ENCODE data around the gene CTCFL.

The CTCFL gene

DNA sequence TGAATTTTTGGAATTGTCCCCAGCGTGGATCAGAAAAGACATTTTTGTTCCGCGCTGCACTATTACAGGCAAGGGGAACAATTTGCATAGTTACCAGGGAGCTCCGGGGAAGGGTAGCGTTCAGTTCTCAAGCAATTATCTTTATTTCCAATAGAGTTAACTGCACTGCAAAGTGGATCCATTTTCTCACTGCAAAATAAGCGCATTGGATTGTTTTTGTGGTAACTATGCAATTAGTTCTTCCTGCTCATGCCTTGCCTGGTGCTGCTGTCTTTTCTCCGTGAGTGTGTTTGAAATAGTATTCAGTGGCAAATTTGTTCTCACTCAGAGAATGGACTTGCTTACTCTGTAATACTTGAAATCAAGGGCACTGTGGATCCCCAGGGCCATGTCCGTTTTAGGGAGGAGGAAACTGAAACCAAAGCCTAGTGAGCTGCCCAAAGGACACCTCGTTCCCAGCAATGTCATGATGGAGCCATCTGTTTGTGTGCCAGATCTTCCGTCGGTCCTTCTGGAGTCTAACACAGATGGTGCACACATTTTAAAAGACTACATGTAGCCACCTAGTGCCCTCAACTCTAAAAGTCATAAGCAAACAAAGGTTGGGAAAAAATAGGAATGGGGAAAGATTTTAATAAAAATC lies 28.6 kb upstream of the CTCFL start:
- DNase-seq (ENCODE audit: insufficient read length, low spot score) (no peak), FAIRE-seq (no peak)
- no peak for TF ChIP-seq POLR2A (IDR thresholded peaks at IDR 0.05; ENCODE audit: low read depth, low read length)

- FAIRE-seq = no peak
- no peak for TF ChIP-seq POLR2A (IDR thresholded peaks at IDR 0.05; ENCODE audit: low read depth, low read length)
- DNase-seq (ENCODE audit: insufficient read length, low spot score) = no peak
These were observed 27.5 kb upstream of the CTCFL start for GRCh38 chr20:57552471-57552870.

GRCh38 chr20:57548177-57549058 lies 23.5 kb upstream of the CTCFL start:
- DNase-seq (ENCODE audit: insufficient read length, low spot score) = no peak
- no peak for TF ChIP-seq POLR2A (IDR thresholded peaks at IDR 0.05; ENCODE audit: low read depth, low read length)
- no peak for FAIRE-seq

- FAIRE-seq = no peak
- DNase-seq (ENCODE audit: insufficient read length, low spot score) = no peak
These were observed 22.2 kb upstream of the CTCFL start for GRCh38 chr20:57546956-57547649.

DNA sequence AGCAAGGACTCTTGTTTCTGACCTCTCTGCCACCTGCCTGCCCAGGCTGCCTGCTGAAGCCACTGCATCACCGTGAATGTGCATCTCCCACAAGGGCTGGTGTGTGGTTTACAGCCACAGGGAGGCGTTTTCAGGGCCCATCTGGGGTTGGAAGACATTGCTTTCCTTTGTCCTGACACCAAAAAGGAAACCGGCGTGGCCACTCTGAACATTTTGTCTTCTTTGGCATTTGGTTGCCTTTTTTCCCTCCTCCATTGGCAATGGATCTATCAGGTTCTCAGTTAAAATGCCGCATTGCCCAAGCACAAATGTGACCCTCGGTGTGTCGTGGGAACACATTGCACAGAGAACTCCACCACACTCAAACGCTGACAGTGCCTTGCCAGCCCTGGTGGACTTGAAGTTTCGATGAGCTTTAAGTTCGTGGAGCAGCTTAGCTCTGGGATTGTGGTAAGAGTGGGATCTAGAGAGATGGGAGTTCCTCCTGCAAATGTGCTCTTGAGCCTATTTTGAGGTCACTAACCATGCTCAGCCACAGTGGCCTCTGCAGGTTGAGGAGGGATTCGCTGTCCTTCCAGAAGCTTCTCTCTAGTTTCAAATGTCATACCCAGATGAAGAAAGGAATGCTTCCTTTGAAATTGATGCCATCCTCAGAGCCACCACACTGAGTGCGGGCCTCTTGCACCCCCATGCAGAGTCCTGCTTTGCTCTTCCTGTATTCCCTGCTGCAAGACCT lies 21.2 kb upstream of the CTCFL start:
- FAIRE-seq (no peak), DNase-seq (ENCODE audit: insufficient read length, low spot score) (no peak)
- no peak for TF ChIP-seq POLR2A (IDR thresholded peaks at IDR 0.05; ENCODE audit: low read depth, low read length)

More at GRCh38 chr20:57546956-57547649, 22.2 kb upstream of the CTCFL start:
- TF ChIP-seq POLR2A (IDR thresholded peaks at IDR 0.05; ENCODE audit: low read depth, low read length) = no peak

GRCh38 chr20:57544838-57545564 lies 20.1 kb upstream of the CTCFL start:
- FAIRE-seq = no peak
- TF ChIP-seq POLR2A (IDR thresholded peaks at IDR 0.05; ENCODE audit: low read depth, low read length) = no peak
- no peak for DNase-seq (ENCODE audit: insufficient read length, low spot score)

GRCh38 chr20:57543754-57544153 lies 18.8 kb upstream of the CTCFL start:
- DNase-seq (ENCODE audit: insufficient read length, low spot score) (no peak), FAIRE-seq (no peak)
- no peak for TF ChIP-seq POLR2A (IDR thresholded peaks at IDR 0.05; ENCODE audit: low read depth, low read length)

GRCh38 chr20:57540890-57541580 lies 16.1 kb upstream of the CTCFL start:
- FAIRE-seq (no peak), DNase-seq (ENCODE audit: insufficient read length, low spot score) (no peak)
- no peak for TF ChIP-seq POLR2A (IDR thresholded peaks at IDR 0.05; ENCODE audit: low read depth, low read length)

DNA sequence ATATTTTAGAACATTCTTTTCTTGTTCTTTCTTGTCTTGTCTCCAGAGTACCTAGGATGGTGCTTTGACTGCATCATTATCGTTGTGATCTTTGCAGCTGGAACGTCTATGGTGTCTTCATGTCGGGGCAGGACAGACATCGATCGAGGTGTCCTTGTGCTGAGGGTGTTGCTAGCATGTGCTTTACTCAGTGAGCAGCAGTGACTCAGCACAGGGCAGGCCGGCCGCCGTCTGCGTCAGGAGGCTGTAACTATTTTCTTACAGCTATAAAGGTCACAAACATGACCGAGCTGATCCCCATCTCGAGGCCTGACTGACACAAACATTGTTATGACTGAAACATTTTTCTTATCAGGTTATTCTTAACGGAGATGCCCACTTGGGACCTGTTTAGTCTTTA lies 14.9 kb upstream of the CTCFL start:
- FAIRE-seq (no peak), DNase-seq (ENCODE audit: insufficient read length, low spot score) (no peak)
- no peak for TF ChIP-seq POLR2A (IDR thresholded peaks at IDR 0.05; ENCODE audit: low read depth, low read length)

- DNase-seq (ENCODE audit: insufficient read length, low spot score) (no peak), FAIRE-seq (no peak)
- no peak for TF ChIP-seq POLR2A (IDR thresholded peaks at IDR 0.05; ENCODE audit: low read depth, low read length)
These were observed 12.9 kb upstream of the CTCFL start for GRCh38 chr20:57537822-57538221.

DNA sequence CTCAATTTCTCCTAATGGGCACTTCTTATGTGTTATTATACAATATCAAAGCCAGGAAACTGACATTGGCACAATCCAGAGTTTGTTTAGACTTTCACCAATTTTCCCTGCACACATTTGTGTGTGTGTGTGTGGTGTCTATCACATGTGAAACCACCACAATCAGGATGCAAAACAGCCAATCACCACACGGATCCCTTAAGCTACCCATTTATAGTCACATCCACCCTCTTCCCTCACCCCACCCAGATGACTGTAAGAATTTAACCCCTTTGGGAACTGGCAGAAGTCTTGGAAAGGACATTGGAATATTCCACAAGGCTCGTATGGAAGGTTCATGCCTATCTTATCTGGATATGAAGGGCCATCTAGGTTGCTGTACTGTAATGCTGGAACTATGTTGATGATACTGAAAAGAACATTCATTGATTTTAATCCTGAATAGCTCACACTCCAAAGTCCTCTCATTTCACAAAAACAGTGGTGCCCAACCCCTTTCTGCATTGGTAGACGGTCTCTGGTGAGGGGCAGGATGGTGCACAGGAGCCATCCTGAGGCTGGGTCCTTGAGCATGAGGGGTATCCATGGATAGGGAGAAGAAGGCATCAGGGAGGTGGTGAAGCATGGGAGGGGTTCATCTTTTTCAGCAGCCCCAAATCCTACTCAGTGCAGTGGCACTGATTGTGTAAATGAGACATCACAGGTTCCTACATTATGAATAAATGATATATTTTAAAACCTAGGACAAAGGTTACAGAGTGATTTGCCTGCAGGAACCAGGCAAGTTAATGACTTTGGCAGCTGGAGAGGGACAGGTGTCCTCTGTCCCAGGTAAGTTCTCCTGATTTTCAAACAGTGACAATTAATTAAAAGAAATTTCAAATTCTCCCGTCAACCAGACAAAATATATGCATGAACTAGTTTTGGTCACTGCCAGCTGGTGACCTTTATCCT lies 12.1 kb upstream of the CTCFL start:
- no peak for DNase-seq (ENCODE audit: insufficient read length, low spot score)
- no peak for TF ChIP-seq POLR2A (IDR thresholded peaks at IDR 0.05; ENCODE audit: low read depth, low read length)
- FAIRE-seq = no peak

Data from H54 (cell line).